ENCODE results near the gene RGS3. TPM values are rescaled to one million over a fixed set of nuclear protein-coding genes. Genes with fewer than 3 reads are reported as not detected.

RGS3 gene
- total and polyA plus RNA-seq, 2 of the 13 experiments (the other 11 are each of a cell fraction or from before 2014, with no cell fraction given) = 17.1 to 28.8 TPM

DNA sequence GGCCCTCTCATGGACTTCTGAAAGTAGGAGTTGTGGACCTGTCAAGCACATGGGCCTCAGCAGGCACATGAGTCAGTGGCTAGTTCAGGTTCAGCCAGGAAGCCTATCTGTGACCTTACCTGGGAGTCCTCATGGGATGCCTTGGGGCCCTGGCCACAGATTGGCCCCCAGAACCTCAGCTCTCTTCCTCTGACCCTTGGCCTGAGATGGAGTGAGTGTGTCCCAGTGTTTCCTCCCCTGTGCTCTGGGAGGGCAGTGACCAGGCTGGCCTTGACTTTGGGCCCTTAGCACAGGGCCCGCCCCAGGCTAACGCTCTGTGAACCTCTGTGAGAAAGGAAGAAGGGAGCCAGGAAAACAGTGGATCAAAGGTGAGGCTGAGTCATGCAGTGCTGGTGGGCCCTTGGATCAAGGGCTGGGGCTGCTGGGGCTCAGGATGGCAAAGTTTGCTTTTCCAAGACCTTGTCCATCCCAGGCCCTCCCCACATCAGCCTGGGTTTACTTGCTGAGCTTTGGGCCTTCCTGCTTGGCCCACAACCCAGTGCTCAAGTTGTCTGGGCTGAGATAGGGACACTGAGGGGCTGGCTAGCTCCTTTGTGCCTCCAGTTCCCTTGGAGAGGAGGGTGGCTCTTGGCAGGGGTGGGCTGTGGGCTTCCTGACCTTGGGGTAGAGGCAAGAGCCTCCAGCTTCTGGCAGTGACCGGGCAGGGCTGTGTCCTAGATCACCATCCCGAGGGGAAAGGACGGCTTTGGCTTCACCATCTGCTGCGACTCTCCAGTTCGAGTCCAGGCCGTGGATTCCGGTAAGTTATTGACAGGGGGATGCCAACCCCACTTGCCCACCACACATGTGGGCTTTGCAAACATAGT, 41.4 kb downstream of the RGS3 start (continued):
- TF ChIP-seq ZBTB3 (CRISPR knock-in tag; IDR thresholded peaks at IDR 0.05; ENCODE audit: borderline replicate concordance, low read depth) (peak; percentile 95), ZNF18 (CRISPR knock-in tag; IDR thresholded peaks at IDR 0.05; ENCODE audit: insufficient replicate concordance) (no peak), ZNF333 (CRISPR knock-in tag; IDR thresholded peaks at IDR 0.05; ENCODE audit: borderline replicate concordance) (peak; percentile 21; the same call in 1 of the 2 replicates), PCBP2 (optimal IDR thresholded peaks at IDR 0.05; ENCODE audit: low read depth, low read length, poor library complexity, severe bottlenecking) (no peak), KDM5B (CRISPR knock-in tag; IDR thresholded peaks at IDR 0.05; ENCODE audit: borderline replicate concordance) (peak; percentile 68; the same call in 1 of the 2 replicates), ZNF33A (CRISPR knock-in tag; IDR thresholded peaks at IDR 0.05; ENCODE audit: borderline replicate concordance) (no peak), HDAC6 (IDR thresholded peaks at IDR 0.05; ENCODE audit: low read depth, low read length) (no peak), MEIS1 (CRISPR knock-in tag; IDR thresholded peaks at IDR 0.05; ENCODE audit: borderline replicate concordance) (peak; percentile 94), NONO (IDR thresholded peaks at IDR 0.05) (no peak), NONO (CRISPR knock-in tag; conservative IDR thresholded peaks at IDR 0.05) (peak; percentile 98), ZNF460 (CRISPR knock-in tag; IDR thresholded peaks at IDR 0.05; ENCODE audit: borderline replicate concordance) (peak; percentile 59; the same call in 1 of the 2 replicates), GATAD2A (CRISPR knock-in tag; IDR thresholded peaks at IDR 0.05) (peak; percentile 98), ARHGAP35 (CRISPR knock-in tag; IDR thresholded peaks at IDR 0.05; ENCODE audit: borderline replicate concordance) (no peak), MAFF (IDR thresholded peaks at IDR 0.05; ENCODE audit: low read depth, low read length) (no peak), TCF7L2 (IDR thresholded peaks at IDR 0.05; ENCODE audit: low read depth, low read length) (no peak)
- TF ChIP-seq, protein P1, sequence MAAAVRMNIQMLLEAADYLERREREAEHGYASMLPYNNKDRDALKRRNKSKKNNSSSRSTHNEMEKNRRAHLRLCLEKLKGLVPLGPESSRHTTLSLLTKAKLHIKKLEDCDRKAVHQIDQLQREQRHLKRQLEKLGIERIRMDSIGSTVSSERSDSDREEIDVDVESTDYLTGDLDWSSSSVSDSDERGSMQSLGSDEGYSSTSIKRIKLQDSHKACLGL (CRISPR knock-in tag; IDR thresholded peaks at IDR 0.05) = no peak; the same call in 1 of the 2 replicates
- TF ChIP-seq, protein P2, sequence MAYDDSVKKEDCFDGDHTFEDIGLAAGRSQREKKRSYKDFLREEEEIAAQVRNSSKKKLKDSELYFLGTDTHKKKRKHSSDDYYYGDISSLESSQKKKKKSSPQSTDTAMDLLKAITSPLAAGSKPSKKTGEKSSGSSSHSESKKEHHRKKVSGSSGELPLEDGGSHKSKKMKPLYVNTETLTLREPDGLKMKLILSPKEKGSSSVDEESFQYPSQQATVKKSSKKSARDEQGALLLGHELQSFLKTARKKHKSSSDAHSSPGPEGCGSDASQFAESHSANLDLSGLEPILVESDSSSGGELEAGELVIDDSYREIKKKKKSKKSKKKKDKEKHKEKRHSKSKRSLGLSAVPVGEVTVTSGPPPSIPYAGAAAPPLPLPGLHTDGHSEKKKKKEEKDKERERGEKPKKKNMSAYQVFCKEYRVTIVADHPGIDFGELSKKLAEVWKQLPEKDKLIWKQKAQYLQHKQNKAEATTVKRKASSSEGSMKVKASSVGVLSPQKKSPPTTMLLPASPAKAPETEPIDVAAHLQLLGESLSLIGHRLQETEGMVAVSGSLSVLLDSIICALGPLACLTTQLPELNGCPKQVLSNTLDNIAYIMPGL (CRISPR knock-in tag; IDR thresholded peaks at IDR 0.05; ENCODE audit: borderline replicate concordance in 1 of 2, low read depth in 1 of 2) = peak; percentile 72 to 77; a peak in 3 of 4 replicates
